C4-2B (cell line): ENCODE data around the gene MSL3.

Source experiments
- H3K27ac ChIP-seq: fragments of 450-650 bp; 2 replicates; pipeline ENCODE4 v1.5.1; 2017
- CTCF ChIP-seq: fragments of 450-650 bp; conservative IDR thresholded peaks from 2 replicates; pipeline ENCODE4 v1.5.1; 2017; ENCODE audit warnings: mild to moderate bottlenecking
- ZFX ChIP-seq: fragments of 450-650 bp; IDR thresholded peaks from 2 replicates; pipeline ENCODE4 v1.6.1; 2017

MSL3 gene

GRCh38 chrX:11739776-11740175 lies 18.3 kb upstream of the MSL3 start:
- TF ChIP-seq ZFX (no peak), CTCF (no peak)
- no peak overlapping the region for H3K27ac ChIP-seq

GRCh38 chrX:11740794-11741193 lies 17.2 kb upstream of the MSL3 start:
- TF ChIP-seq CTCF (no peak), ZFX (no peak)
- H3K27ac ChIP-seq: no peak overlapping the region

GRCh38 chrX:11741574-11741973 lies 16.5 kb upstream of the MSL3 start:
- no peak overlapping the region for H3K27ac ChIP-seq
- TF ChIP-seq CTCF (no peak), ZFX (no peak)

- TF ChIP-seq ZFX: no peak
- no peak overlapping the region for H3K27ac ChIP-seq
Measured at GRCh38 chrX:11745881-11746280, 12.2 kb upstream of the MSL3 start.

GRCh38 chrX:11750046-11750445 lies 8.0 kb upstream of the MSL3 start:
- no peak for TF ChIP-seq CTCF
- TF ChIP-seq ZFX: no peak
- H3K27ac ChIP-seq: no peak overlapping the region

GRCh38 chrX:11750694-11751093 lies 7.3 kb upstream of the MSL3 start:
- TF ChIP-seq ZFX (no peak), CTCF (no peak)

GRCh38 chrX:11751261-11751660 lies 6.8 kb upstream of the MSL3 start:
- H3K27ac ChIP-seq: no peak overlapping the region
- TF ChIP-seq ZFX: no peak
- no peak for TF ChIP-seq CTCF

More at GRCh38 chrX:11750694-11751093, 7.3 kb upstream of the MSL3 start:
- no peak overlapping the region for H3K27ac ChIP-seq

- H3K27ac ChIP-seq: no peak overlapping the region
- TF ChIP-seq ZFX (no peak), CTCF (no peak)
Measured at GRCh38 chrX:11753668-11754067, 4.4 kb upstream of the MSL3 start.
